GM19193 (cell line): ENCODE results near the gene BSND.

Experiments
- POLR2A ChIP-seq: IDR thresholded peaks from 4 replicates; pipeline ENCODE4 v1.6.1; 2011; ENCODE audit not compliant: insufficient read depth, insufficient read length; ENCODE audit errors: extremely low read depth

The BSND gene

GRCh38 chr1:54986025-54986424, 12.7 kb upstream of the BSND start:
- TF ChIP-seq POLR2A = no peak

DNA sequence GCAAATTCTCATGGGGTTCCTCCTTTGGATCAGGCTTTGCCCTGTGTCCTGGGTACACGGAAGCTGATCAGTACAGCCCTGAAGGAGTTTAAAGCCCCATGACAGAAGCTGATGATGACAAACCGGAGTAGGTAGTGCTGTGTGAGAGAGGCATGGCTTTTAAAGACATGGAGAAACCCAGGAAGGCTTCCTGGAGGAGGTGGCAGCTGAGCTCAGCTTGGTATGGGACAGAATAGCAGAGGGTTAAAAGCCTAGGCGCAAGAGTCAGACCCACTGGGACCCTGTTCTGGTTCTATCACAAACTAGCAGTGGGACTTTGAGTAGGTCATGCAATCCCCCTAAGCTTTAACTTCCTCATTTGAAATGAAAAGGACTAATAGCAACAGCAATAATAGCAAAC, 12.2 kb upstream of the BSND start:
- TF ChIP-seq POLR2A = no peak

GRCh38 chr1:54987427-54987826, 11.3 kb upstream of the BSND start:
- TF ChIP-seq POLR2A = no peak

DNA sequence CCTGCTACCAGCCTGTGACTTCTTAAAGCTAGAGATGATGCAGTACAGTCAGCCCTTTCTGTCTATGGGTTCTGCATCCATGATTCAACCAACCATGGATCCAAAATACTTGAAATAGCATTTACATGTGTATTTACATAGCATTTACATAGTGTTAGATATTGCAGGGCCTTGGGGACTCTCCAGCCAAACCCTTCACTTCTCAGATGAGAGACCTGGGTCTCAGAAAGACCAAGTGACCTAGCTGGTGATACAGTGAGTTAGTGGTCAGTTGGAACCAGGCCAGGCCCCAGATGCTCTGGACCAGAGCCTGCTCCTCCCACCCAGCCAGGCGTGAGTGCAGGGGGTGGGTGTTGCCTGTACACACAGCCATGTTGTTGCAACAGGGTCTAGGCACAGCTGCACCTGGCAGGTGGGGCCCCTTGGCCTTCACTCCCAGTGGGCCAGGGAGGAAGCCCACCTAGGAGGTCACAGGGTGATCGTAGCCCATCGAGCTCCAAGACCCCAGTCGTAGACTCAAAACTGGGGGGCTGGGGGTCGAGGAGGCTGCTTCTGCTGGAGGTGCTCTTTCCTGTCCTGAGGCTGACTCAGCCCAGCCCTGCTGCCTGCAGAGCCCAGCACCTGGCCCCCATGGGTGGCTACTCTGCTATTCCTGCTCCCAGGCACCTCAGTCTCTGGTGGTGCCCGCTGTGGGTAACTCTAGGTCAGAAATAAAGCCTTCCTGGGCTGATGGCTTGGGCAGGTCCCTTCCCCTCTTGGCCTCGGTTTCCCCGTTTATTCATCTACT, 10.6 kb upstream of the BSND start:
- TF ChIP-seq POLR2A = no peak

DNA sequence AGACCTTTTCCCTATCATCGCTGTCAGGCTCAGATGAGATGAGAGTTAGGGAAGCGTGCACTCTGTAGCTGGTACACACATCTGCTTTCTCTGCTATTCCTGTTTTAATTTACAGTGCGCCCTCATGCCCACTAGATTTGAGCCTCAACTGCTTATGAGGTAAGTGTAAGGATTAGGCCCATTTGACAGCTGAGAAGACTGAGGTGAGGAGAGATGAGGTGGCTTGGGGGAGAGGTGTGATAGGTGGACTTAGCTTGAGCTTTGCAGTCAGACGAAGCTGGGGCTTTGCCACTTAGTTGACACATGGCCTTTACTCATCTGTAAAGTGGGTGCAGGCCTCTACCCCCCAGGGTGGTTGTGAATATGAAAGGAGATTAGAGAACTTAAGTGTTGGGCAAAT, 9.8 kb upstream of the BSND start:
- TF ChIP-seq POLR2A = no peak

GRCh38 chr1:54989473-54989872, 9.3 kb upstream of the BSND start:
- no peak for TF ChIP-seq POLR2A

- TF ChIP-seq POLR2A = no peak
Measured at GRCh38 chr1:54989968-54990810, 8.5 kb upstream of the BSND start.

DNA sequence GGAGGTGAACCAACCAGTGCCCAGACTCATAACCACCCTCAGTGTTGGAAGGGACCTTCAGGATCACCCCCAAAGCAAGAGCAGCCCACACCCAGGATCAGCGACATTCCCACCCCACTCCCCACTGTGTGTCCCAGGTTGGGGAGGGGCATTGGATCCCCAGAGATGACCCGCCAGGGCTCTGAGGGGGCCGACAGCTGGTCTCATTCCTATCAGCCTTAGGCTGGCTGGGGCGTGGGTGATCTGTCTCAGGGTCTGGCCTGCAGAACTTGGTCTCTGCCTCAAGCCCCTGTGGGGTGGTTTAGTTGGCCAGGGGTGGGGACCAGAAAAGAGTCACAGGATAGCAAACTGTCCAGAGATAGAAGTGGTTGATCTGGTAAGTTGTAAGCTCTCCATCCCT, 7.8 kb upstream of the BSND start:
- no peak for TF ChIP-seq POLR2A

DNA sequence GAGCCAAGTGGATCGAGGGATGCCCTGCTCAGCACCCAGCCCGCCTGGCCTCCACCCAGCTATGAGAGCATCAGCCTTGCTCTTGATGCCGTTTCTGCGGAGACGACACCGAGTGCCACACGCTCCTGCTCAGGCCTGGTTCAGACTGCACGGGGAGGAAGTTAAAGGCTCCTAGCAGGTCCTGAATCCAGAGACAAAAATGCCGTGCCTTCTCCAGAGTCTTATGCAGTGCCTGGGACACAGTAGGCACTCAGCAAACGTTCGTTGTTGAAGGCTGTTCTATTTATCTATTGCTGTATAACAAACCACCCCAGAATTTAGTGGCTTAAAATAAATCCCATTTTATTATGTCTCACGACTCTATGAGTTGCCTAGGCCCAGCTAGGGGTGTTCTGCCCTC, 6.8 kb upstream of the BSND start:
- TF ChIP-seq POLR2A = no peak

DNA sequence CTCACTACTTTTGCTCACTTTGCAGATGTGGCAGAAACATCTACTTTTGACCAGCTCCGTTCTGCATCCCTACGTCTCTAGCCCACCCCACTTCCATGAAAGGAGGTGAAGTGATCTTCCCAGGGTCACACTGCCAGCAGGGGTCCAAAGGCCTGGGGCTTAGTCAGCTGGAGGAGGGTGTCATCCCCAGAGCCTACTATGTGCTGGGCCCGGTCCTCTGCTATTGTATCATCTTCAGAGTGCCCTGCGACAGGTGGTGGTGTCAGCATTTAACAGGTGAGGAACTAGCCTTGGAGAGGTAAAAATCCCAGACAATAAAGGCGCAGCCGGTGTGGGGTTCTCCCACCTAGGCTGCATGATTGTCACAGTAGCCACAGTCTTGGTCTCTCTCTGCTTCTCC, 5.6 kb upstream of the BSND start:
- TF ChIP-seq POLR2A = no peak

GRCh38 chr1:54994355-54994990, 4.3 kb upstream of the BSND start:
- TF ChIP-seq POLR2A = no peak

DNA sequence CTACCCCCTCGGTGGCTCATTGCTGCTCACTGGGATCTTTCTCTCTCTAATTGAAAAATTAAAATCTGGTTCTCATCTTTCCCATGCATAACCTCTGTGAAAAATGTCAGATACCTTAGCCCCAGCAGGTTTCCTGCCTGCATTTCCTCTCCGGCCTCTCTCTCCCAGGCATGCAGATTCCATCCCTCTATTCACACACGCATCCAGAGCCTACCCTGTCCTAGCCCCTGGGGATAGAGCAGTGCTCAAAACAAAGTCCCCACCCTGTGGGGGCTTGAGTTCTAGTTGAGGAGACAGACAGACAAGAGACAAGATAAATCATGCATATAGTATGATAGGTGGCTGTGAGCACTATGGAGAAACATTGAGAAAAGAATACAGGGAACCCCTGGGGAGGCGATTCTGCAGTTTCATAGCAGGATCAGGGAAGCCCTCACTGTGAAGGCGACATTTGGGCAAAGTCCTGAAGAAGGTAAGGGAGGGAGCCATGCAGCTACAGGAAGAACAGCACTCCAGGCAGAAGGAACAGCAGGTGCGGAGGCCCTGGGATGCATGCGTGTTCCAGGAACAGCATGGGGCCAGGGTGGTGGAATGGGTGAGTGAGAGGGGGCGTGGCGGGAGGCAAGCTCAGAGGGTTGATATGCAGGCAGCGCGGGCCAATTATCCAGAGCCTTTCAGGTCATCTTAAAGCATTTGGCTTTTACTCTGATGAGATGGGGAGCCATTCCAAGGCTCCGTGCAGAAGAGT, 3.5 kb upstream of the BSND start:
- no peak for TF ChIP-seq POLR2A

DNA sequence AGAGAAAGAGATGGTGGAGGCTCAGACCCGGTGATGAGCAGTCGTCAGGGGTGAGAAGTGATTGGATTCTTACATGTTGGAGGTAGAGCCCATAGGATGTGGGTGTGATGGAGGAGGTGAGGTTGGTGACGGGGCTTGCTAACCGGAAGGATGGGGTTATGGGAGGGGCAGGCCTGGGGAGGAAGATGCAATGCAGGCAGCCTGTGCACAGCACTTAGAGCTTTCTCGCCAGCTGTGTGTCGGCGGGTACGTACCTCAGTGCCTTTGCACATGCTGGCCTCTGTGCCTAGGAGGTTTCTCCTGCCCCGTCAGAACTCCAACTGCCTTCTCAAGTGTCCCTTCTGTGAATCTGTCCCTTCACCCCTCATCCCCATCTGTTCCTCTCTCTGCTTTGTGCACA, 2.9 kb upstream of the BSND start:
- TF ChIP-seq POLR2A = no peak

GRCh38 chr1:54996359-54996868, 2.3 kb upstream of the BSND start:
- TF ChIP-seq POLR2A = no peak
